GM19240 (cell line): ENCODE measurements around the gene GABARAP.

Source experiments
- DNase-seq: peaks from one replicate; pipeline ENCODE4 v3.0.0; 2011; ENCODE audit warnings: low spot score; ENCODE audit not compliant: insufficient read length

Gene GABARAP

DNA sequence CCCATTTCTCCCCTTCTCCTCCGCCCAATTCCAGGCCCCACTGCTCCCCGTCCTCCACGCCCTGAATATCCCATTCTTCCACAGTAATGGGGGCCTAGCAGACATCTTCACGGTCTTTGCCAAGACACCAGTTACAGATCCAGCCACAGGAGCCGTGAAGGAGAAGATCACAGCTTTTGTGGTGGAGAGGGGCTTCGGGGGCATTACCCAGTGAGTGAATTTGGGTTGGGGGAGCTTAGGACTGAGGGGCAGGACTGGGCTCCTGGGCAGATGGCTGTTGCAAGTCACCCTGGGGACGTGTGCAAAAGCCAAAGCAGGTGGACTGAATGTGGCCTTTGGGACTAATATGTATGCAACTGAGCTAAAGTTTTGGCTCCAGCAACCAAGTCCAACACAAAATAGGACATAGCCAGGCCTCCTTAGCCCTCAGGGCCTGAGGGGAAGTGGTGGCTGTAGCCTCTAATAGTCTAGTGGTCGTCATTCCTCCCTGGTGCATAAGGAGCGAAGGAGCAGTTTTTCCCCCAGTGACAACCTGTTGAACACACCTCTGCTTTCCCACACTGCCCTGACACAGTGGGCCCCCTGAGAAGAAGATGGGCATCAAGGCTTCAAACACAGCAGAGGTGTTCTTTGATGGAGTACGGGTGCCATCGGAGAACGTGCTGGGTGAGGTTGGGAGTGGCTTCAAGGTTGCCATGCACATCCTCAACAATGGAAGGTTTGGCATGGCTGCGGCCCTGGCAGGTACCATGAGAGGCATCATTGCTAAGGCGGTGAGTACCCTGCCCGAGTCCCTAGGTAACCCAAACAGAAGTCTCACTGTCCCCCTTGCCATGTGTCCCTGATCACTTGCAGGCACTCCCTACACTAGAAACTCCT lies 19.9 kb downstream of the GABARAP start:
- no peak for DNase-seq

DNA sequence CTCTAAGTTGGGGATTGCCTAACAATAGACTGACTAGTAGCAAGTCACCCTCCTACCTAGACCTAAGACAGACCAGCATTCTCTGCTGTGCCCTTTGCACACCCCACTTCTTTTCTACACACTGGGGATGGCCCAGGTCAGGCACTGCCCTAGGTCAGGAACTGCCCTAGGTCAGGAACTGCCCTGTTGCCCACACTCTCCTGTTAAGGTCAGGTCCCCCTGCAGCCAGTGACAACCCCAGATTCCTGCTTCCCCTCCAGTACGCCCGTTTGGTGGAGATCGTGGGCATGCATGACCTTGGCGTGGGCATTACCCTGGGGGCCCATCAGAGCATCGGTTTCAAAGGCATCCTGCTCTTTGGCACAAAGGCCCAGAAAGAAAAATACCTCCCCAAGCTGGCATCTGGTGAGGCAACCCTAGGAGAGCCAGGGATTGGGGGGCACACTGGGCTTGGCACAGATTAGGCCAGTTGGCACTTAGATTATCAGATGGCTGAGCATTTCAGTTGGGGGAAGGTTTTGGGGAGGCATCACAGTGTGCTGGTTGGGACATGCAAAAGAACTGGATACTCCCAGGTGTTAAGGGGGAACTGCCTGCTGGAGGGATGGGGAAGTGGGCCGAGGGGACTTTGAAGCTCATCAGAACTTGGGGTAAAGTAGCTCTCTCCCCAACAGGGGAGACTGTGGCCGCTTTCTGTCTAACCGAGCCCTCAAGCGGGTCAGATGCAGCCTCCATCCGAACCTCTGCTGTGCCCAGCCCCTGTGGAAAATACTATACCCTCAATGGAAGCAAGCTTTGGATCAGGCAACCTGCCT lies 20.8 kb downstream of the GABARAP start:
- no peak for DNase-seq

DNA sequence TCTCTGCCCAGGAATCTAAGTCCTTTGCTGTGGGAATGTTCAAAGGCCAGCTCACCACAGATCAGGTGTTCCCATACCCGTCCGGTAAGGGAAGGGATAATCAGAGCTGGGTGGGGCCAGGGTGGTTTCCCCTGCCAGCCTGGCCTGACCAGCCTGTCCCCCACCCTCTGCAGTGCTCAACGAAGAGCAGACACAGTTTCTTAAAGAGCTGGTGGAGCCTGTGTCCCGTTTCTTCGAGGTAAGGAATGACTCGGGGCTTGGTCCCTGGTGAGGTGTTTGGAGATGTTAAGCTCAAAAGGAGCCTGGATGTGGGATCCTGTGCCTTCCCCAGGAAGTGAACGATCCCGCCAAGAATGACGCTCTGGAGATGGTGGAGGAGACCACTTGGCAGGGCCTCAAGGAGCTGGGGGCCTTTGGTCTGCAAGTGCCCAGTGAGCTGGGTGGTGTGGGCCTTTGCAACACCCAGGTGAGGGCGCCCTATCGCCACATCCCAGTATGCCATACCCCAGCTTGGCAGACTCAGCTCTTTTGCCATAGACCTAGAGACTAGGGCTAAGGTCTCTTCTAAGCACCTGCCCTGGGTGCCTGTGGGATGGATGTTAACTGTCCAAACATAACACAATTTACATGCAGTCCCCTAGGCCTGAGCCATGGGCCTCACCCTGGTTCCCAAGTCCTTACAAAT lies 21.5 kb downstream of the GABARAP start:
- peak; percentile 69 for DNase-seq

DNA sequence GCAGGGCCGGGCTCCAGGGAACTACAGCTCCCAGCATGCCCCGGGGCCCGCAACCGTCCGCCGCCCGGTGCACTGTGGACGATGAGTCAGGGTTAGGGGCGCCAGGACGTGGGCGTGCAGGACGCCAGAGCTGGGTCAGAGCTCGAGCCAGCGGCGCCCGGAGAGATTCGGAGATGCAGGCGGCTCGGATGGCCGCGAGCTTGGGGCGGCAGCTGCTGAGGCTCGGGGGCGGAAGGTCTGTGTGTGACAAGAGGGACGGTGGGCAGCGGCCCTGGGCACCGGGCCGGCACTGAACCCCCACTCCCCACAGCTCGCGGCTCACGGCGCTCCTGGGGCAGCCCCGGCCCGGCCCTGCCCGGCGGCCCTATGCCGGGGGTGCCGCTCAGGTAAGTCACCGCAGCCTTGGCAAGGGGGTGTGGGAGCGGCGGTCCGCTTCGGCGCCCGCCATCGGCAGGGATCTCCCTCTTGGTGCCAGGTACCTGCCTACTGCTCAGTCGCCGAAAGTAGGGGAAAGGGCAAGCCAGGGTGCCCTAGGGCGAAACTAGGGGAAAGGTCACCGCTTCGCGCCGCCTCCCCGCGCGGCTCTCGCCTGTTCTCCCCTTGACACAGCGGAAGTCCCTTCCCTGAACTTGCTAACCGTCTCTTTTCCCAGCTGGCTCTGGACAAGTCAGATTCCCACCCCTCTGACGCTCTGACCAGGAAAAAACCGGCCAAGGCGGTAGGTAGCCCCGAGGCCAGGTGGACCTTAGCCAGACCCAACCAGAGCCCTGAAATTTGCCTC lies 22.2 kb downstream of the GABARAP start, which contains the start of the genes ACADVL and DLG4:
Gene ACADVL (plus strand): TSS at position 127 of the 781 bp plus-strand sequence. CDS start 47 bp downstream, at position 174.
Gene DLG4 (minus strand): TSS at position 25 of the 781 bp plus-strand sequence.
- DNase-seq = peak; percentile 82

DNA sequence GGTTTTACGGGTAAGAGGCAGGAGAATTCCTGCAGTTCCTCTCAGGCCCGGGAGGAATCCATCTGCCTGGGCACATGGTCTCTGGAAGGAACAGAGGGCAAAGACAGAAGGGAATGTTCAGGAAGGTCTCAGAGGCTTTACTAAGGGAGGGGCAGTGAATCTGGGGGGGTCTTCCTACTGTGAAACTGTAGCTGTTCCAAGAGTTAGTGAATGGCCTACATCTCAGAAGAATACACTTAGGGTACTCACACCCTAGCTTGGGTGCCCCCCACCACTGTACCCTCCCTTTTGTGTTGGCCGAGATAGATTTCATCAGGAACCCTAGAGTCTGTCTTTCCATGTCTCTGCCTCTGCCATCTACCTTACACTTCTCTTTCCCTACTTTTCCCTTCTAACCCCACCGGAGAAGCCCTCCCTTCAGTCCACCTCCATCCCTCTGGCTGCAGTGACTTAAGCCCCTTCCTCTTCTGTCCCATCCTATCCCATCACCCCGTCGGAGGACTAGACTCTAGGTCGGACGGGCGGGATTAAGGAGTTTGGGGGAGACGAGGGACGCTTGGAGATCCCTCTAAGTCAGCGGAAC lies 22.9 kb downstream of the GABARAP start:
- DNase-seq = no peak

DNA sequence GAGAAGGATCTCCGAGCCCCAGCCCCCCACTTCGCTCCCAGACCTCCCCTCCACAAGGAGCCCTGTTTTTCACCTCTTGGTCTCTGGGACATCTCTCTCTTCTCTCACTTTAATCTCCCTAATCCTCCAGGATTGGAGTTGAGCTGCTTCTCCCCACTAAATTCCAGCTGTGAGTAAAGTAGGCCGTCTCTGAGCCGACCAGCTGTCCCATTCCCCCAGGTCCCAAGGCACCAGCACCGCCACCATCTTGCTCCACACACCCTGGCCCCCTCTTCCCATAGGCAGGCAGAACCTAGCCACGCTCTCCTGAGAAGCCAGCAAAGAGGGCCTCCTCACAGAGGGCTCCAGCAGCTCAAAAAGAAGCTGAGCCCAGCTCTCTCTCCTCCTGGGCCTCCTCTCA lies 23.5 kb downstream of the GABARAP start:
- no peak for DNase-seq

DNA sequence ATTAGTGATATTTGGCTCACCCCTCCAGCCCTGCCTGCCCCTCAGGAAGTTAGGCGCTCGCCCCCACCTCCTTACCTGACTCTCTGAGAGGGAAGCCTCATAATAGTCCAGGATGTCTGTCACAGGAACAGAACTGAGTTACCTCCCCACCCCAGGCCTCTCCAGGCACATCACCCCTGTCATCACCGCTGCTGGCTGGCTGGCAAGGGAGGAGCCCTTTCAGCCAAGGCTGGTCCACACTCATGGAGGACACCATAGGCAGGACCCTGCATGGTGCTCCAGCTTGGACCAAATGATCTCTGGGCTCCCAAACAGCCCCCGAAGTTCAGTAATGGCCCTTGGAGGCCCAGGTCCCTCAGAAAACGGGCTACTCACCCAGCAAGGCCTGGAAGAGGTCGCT lies 24.1 kb downstream of the GABARAP start:
- DNase-seq = no peak

DNA sequence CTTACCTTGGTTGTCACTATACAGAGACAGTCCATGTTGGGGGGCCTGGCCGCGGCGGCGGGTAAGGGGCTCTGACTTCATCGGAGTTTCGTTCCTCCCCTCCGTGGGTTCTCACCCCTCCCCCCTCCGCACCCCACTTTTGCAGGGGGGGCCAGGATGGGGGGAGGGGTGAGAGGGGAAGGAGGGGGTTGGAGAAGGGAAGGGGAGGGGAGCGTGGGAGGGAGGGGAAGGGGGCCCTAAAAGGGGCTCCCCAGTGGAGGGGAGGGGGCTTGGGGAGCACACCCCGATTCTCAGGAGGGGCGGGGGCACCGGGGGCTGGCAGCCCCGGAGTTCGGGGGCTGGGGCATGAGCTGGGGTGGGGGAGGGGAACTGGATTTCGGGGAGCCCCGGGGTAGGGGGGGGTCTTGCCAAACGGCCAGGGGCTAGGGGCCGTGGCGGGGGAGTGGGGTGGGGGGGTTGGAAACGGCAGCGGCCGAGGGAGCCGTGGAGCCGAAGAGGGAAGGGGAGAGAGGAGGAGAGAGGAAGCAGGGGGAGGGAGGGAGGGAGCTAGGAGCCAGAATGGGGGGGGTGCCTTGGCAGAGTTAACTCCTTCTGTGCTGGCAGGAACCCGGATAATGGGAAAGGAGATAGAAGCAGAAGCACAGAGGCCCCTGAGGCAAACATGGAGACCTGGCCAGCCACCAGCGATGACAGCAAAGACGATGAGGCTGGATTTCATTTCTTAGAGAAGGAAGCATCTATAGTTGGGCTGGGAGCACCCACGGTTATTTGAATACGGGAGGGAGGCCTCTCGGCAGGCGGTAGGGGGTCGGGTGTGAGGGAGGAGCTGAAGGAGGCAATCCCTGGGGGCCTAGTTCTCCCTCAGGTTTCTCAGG lies 24.9 kb downstream of the GABARAP start:
- DNase-seq = no peak

DNA sequence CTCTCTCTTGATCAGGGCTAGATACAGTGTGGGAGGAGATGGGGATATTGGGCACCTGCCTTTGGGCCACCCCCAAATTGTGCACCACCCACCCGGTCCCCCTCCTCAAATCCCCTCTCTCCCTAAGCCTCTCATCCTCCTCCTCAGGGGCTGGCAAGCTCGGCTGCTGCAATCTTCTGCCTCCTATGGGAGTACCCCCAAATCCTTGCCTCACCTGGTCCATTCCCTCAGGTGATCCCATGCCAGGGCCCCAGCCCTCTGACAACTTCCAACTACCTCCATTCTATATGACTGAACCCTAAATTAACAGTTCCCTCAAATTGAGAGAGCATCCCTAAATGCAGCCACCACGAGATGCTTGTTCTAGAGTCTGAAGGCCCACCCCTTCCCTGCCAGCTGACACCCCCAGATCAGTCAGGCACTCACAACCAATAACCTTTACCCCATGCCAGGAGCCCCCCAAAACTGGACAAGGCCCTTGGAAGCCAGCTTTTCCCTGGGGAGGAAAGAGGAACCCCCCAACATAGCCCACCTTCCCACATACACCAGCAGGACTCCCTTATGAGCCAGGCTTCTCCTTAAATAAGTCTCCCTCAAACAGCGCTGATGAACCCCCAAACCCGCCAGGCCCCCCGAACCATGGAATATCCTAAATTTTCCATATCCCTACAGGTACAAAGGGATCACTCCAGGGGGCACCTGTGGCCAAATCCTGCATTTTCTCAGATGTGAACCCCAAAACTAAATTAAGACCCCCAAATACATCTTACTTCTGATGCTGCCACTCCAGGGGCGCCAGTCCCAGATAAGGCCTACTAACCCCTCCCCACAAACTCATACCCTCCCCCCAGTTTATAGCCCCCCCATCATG lies 25.8 kb downstream of the GABARAP start:
- DNase-seq = no peak

DNA sequence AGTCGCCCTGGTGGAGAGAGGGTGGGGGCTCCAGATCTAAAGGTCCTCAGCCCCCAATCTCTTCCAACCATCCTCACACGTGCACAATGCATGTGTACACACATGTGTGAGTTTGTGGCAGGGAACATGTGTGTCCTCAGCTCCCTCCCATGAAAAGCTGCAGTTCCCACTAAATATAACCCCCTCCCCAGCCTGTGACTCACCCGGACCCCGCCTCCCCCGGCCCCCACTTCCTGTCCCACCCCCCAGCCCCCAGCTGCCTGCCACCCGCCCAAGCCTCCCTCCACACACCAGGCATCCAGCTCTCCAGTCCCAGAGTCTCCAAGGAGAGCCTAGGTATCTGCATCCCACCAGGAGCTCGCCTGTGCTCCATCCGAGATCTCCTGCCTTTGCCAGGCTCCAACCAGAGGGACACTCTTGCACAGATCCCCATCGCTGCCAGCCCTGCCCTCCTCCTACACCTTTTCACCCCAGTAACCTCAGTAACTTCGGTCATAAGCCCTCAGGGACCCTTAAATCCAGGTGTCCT lies 26.5 kb downstream of the GABARAP start:
- DNase-seq = no peak

DNA sequence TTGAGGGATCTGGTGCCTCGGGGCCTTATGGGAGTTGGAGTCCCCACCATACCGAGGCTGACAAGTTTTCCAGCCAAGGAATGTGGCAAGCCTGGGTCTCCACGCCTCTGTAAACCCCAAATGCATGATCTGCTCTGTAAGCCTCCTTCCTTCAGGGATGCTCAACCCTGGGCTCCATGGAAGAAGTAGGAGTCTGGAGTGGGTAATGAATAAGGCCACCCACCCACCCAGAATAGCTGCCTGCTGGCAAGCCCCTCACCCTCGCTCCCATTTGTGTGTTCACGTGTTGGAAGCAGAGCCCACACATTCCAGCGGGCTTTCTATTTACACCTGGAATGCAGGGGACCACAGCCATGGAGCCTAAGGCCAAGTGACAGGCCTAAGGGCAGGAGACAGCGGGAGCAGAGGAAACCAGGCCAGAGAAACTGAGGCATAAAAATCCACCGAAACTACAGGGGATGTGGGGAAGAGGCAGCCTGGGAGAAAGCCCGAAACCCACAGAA lies 27.1 kb downstream of the GABARAP start:
- DNase-seq = no peak

DNA sequence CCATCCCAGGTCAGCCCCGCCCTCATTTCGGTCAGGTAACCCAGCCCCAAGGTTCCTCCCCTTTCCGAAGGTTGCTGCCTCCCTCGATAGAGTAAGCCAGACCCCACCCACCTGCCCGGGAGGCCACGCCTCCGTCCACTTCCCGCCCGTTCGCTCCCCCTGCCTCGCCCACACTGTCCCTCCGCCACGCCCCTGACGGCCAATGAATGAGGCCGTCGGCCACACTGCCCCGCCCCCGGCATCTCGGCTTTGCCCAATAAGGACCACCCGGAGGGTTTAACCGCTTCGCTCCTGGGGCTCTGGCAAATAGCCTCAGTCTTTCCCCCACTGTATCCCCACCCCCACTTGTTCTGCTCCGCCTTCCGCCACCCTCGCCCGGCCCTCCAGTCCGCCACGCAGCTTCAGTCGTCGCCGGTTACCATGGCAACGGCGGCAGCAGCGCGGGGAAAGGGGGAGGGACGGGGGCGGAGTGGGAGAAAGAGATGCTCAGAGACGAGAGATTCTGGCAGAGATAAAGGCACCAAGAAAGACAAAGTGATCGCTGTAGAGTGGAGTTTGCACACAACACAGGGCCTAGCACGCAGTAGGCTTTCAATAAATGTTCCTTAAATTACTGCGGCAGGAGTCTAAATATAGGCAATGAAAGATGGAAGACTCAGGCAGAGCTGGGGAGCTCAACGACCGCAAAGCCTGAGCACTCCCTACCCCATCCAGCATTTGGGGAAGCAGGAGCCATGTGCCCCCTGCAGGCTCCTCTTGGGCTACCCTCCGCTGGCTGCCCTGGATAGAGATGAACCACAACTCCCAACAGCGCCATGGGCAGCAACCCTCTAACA lies 27.7 kb downstream of the GABARAP start:
- peak; percentile 100 for DNase-seq

DNA sequence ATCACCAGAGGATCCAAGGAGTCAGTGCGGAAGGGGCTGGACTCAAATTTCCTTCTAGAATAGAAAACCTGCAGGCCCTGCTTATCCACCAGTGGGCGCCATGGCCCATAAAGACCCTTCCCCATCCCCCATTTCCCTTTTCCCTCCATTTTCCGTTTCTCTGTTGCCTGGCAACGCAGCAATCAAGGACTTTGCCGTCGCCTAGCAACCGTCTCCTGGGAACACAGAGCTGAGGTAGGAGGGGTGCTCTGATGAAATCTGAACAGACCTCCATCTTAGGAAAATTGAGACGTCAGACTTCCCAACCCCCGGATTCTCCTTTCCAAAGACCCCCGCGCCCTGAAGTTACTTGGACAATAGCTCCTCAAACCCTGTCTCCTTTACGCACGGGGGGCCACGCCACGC lies 28.4 kb downstream of the GABARAP start:
- DNase-seq = peak; percentile 54

DNA sequence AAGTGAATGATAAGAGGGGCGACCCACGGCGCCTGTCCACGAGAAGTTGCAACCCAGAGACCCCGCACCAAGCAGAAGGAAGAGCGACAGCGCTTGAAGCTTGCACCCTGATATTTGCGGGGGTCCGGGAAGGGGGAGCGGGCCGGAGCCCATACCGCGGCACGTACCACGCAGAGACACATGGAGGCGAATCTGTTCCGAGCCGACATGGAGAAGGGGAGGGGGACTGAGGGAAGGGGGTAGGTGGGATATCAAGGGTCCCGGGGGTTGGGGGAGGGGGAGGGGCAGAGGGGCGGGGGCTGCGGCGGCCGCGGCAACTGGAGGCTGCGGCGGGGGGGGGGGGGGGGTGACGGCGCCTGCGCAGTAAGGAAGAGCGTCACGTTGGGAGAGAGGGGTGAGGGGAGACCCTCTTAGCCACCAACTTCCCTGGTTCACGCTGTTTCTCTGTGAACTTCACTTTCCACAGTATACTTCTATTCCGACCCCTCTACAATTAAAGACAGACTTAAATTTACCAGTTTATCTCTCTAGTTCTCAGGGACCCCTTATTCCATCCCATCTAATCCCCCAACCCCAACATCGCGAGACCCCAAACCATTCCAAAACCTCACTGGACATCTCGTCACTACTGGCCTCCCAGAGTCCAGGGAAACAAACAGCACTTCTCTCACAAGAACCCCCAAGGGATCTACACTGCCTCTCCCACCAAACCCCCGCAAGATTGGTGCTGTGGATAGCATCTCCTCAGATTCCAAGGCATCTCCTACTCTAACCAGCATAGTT lies 30.6 kb downstream of the GABARAP start:
- no peak for DNase-seq

DNA sequence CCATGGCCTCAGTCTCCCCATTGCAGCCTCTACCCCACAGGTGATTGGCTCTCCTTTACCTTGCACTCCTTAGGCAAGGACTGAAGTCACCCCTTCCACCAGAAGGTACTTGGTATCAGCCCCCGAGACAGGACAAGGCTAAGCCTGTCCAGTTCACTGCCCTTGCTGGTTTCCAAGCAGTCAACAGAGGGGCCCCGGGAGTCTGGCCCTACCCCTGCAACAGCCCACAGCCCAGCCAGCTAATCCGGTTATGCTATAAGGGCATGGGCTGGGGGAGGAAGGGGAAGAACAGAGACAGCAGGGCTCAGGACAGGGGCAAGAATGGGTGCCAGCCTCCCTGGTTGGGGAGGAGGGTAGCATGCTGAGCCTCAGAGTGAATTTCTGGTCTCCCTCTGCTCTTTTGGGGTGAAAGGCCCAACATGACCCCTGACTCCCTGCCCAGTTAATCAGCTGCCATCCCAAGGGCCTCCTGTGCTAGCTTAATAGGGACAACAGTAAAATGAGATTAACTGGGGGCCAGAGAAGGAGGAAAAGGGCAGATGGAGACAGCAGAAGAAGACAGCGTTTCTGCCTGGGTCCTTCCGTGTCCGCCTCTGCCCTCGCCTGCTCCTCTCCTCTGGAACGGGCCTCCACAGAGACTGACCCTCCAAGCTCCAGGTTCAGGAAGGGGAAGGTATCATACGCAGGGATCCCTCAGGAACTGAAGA lies 33.3 kb downstream of the GABARAP start:
- DNase-seq = no peak
